ENCODE measurements around the gene GBF1. TPM values are rescaled to one million over a fixed set of nuclear protein-coding genes. Genes with fewer than 3 reads are reported as not detected.
A peak's percentile ranks its signal among the peaks of the same experiment; 100 is the strongest.

Gene GBF1
- total and polyA plus RNA-seq, 10 of the 15 experiments (the other 5 are each of a cell fraction or from before 2014, with no cell fraction given), result 0.82 to 42.0 (median 21.8) TPM

DNA sequence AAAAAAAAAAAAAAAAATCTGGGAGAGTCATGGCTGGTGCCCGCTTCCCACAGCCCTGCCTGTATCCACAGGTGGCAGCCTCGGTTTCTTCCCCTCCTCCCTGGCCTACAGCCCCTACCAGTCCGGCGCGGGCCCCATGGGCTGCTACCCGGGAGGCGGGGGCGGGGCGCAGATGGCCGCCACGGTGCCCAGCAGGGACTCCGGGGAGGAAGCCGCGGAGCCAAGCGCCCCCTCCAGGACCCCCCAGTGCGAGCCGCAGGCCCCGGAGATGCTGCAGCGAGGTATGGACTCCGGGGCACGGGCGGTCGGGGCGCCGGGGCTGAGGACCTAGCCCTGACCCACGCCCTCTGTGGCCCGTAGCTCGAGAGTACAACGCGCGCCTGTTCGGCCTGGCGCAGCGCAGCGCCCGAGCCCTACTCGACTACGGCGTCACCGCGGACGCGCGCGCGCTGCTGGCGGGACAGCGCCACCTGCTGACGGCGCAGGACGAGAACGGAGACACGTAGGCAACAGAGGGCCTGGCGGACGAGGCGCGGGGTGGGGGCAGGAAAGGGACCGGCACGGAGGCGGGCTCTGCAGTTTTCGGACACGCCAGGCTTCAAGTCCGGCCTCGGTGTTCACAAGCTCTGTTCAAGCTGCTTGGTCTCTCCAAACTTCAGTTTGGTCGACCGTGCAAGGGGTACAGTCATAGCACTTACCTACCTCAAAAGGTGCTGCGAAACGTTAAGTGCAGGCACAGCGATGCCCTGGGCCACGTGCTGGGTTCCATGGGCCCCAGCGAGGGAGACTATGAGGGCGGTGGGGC is 154.1 kb downstream of the GBF1 start (continued):
- TF ChIP-seq, protein P1, sequence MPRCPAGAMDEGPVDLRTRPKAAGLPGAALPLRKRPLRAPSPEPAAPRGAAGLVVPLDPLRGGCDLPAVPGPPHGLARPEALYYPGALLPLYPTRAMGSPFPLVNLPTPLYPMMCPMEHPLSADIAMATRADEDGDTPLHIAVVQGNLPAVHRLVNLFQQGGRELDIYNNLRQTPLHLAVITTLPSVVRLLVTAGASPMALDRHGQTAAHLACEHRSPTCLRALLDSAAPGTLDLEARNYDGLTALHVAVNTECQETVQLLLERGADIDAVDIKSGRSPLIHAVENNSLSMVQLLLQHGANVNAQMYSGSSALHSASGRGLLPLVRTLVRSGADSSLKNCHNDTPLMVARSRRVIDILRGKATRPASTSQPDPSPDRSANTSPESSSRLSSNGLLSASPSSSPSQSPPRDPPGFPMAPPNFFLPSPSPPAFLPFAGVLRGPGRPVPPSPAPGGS (IDR thresholded peaks at IDR 0.05; ENCODE audit: borderline replicate concordance, insufficient read depth, low read depth, low read length, poor library complexity, severe bottlenecking), result no peak
- TF ChIP-seq CBX3 (IDR thresholded peaks at IDR 0.05; ENCODE audit: borderline replicate concordance, low read depth) (no peak), CHD1 (IDR thresholded peaks at IDR 0.05; ENCODE audit: low read depth, low read length) (no peak; the same call in 1 of the 2 replicates), NBN (IDR thresholded peaks at IDR 0.05) (peak; percentile 65; the same call in 1 of the 2 replicates), TCF7 (IDR thresholded peaks at IDR 0.05; ENCODE audit: borderline replicate concordance) (no peak), CREM (IDR thresholded peaks at IDR 0.05; ENCODE audit: low read depth) (peak; percentile 94), NR2C2 (IDR thresholded peaks at IDR 0.05; ENCODE audit: borderline replicate concordance, control insufficient read depth, insufficient read length, low read depth) (no peak), ZBED1 (IDR thresholded peaks at IDR 0.05; ENCODE audit: borderline replicate concordance) (peak; percentile 60; the same call in 1 of the 2 replicates), NR2F1 (conservative IDR thresholded peaks at IDR 0.05) (peak; percentile 87), HDGF (IDR thresholded peaks at IDR 0.05) (no peak; the same call in none of the 2 replicates), BMI1 (IDR thresholded peaks at IDR 0.05; ENCODE audit: borderline replicate concordance) (no peak), PAX5 (IDR thresholded peaks at IDR 0.05; ENCODE audit: borderline replicate concordance, low read depth, low read length) (peak; percentile 36; the same call in 1 of the 2 replicates), SUPT20H (IDR thresholded peaks at IDR 0.05; ENCODE audit: borderline replicate concordance, control insufficient read depth, low read depth, low read length) (no peak), ZZZ3 (IDR thresholded peaks at IDR 0.05; ENCODE audit: control insufficient read depth, insufficient read length, low read depth) (no peak), CEBPB (IDR thresholded peaks at IDR 0.05; ENCODE audit: borderline replicate concordance in 1 of 2, low read depth in 2 of 2, low read length in 2 of 2) (no peak), KDM1A (IDR thresholded peaks at IDR 0.05; ENCODE audit: borderline replicate concordance) (no peak), TARDBP (IDR thresholded peaks at IDR 0.05; ENCODE audit: borderline replicate concordance) (0 out of 2 replicates have a peak, but pooled peaks have one; percentile 41), JUND (IDR thresholded peaks at IDR 0.05; ENCODE audit: low read depth, low read length) (no peak)
- TF ChIP-seq, protein P2, sequence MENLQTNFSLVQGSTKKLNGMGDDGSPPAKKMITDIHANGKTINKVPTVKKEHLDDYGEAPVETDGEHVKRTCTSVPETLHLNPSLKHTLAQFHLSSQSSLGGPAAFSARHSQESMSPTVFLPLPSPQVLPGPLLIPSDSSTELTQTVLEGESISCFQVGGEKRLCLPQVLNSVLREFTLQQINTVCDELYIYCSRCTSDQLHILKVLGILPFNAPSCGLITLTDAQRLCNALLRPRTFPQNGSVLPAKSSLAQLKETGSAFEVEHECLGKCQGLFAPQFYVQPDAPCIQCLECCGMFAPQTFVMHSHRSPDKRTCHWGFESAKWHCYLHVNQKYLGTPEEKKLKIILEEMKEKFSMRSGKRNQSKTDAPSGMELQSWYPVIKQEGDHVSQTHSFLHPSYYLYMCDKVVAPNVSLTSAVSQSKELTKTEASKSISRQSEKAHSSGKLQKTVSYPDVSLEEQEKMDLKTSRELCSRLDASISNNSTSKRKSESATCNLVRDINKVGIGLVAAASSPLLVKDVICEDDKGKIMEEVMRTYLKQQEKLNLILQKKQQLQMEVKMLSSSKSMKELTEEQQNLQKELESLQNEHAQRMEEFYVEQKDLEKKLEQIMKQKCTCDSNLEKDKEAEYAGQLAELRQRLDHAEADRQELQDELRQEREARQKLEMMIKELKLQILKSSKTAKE (IDR thresholded peaks at IDR 0.05; ENCODE audit: low read depth, poor library complexity, severe bottlenecking), result no peak
- TF ChIP-seq, protein P3, sequence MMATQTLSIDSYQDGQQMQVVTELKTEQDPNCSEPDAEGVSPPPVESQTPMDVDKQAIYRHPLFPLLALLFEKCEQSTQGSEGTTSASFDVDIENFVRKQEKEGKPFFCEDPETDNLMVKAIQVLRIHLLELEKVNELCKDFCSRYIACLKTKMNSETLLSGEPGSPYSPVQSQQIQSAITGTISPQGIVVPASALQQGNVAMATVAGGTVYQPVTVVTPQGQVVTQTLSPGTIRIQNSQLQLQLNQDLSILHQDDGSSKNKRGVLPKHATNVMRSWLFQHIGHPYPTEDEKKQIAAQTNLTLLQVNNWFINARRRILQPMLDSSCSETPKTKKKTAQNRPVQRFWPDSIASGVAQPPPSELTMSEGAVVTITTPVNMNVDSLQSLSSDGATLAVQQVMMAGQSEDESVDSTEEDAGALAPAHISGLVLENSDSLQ (IDR thresholded peaks at IDR 0.05), result peak; percentile 42
- TF ChIP-seq, protein P4, sequence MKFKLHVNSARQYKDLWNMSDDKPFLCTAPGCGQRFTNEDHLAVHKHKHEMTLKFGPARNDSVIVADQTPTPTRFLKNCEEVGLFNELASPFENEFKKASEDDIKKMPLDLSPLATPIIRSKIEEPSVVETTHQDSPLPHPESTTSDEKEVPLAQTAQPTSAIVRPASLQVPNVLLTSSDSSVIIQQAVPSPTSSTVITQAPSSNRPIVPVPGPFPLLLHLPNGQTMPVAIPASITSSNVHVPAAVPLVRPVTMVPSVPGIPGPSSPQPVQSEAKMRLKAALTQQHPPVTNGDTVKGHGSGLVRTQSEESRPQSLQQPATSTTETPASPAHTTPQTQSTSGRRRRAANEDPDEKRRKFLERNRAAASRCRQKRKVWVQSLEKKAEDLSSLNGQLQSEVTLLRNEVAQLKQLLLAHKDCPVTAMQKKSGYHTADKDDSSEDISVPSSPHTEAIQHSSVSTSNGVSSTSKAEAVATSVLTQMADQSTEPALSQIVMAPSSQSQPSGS (IDR thresholded peaks at IDR 0.05; ENCODE audit: low read length), result no peak
- TF ChIP-seq, protein P5, sequence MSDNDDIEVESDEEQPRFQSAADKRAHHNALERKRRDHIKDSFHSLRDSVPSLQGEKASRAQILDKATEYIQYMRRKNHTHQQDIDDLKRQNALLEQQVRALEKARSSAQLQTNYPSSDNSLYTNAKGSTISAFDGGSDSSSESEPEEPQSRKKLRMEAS (IDR thresholded peaks at IDR 0.05; ENCODE audit: low read depth, low read length), result peak; percentile 57
- TF ChIP-seq, protein P6, sequence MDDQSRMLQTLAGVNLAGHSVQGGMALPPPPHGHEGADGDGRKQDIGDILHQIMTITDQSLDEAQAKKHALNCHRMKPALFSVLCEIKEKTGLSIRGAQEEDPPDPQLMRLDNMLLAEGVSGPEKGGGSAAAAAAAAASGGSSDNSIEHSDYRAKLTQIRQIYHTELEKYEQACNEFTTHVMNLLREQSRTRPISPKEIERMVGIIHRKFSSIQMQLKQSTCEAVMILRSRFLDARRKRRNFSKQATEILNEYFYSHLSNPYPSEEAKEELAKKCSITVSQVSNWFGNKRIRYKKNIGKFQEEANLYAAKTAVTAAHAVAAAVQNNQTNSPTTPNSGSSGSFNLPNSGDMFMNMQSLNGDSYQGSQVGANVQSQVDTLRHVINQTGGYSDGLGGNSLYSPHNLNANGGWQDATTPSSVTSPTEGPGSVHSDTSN (IDR thresholded peaks at IDR 0.05; ENCODE audit: insufficient replicate concordance, low read depth, low read length), result no peak

All from GM12878 (cell line).